ENCODE results near the gene NR2F1-AS1.

The NR2F1-AS1 gene

GRCh38 chr5:93384026-93384425 lies 197.0 kb downstream of the NR2F1-AS1 start:
- DNase-seq (ENCODE audit: low spot score): no peak

GRCh38 chr5:93382188-93382825 lies 198.7 kb downstream of the NR2F1-AS1 start:
- no peak for DNase-seq (ENCODE audit: low spot score)

- DNase-seq (ENCODE audit: low spot score): no peak
Observed at GRCh38 chr5:93381057-93381456, 200.0 kb downstream of the NR2F1-AS1 start.

- no peak for DNase-seq (ENCODE audit: low spot score)
Observed at GRCh38 chr5:93378073-93378472, 202.9 kb downstream of the NR2F1-AS1 start.

- no peak for DNase-seq (ENCODE audit: low spot score)
Observed at GRCh38 chr5:93371893-93372292, 209.1 kb downstream of the NR2F1-AS1 start.

GRCh38 chr5:93364378-93364777 lies 216.6 kb downstream of the NR2F1-AS1 start:
- DNase-seq (ENCODE audit: low spot score): no peak

GRCh38 chr5:93360436-93361088 lies 220.5 kb downstream of the NR2F1-AS1 start:
- DNase-seq (ENCODE audit: low spot score): no peak

- DNase-seq (ENCODE audit: low spot score): no peak
Observed at GRCh38 chr5:93359960-93360305, 221.1 kb downstream of the NR2F1-AS1 start.

Data from Ammon's horn (tissue), 1 donor.